GM19351 (cell line): ENCODE data around the gene KDM8.

ENCODE experiments used
- ATAC-seq: cut with Tn5 transposase; IDR thresholded peaks from one replicate; pipeline ENCODE4 v1.9.1; 2021; ENCODE audit warnings: mild to moderate bottlenecking, moderate library complexity; ENCODE audit not compliant: unreplicated experiment

The KDM8 gene

GRCh38 chr16:27265982-27266381 lies 62.7 kb downstream of the KDM8 start:
- ATAC-seq = no peak

- ATAC-seq = no peak
Observed at GRCh38 chr16:27267037-27267677, 63.8 kb downstream of the KDM8 start.

- ATAC-seq = peak; percentile 95
Observed at GRCh38 chr16:27268376-27269299, 65.3 kb downstream of the KDM8 start, which contains the start of gene NSMCE1. NSMCE1 (minus strand) TSS chr16:27268772; CDS start chr16:27257570, 11,202 bp downstream.

- no peak for ATAC-seq
Observed at GRCh38 chr16:27269300-27270150, 66.2 kb downstream of the KDM8 start.

GRCh38 chr16:27270349-27270748 lies 67.0 kb downstream of the KDM8 start:
- no peak for ATAC-seq
